GM23338 (cell line): ENCODE data around the gene PLK2. TPM values are rescaled to one million over a fixed set of nuclear protein-coding genes. Genes with fewer than 3 reads are reported as not detected.

Experiments used
- ATAC-seq: fragments of 200-7000 bp; cut with Tn5 transposase; 3 replicates; pipeline ENCODE4 v1.9.1; 2020
- DNase-seq: peaks from one replicate; pipeline ENCODE4 v3.0.0-alpha.2; 2015; ENCODE audit warnings: low spot score
- H2AFZ ChIP-seq: fragments of 200-600 bp; sonication (generic); 2 replicates; pipeline ENCODE4 v1.8.0; 2016; ENCODE audit warnings: antibody characterized with exemption, mild to moderate bottlenecking, moderate library complexity
- H3F3A ChIP-seq: fragments of 200-600 bp; sonication (generic); replicated peaks from 2 replicates; pipeline ENCODE4 v1.8.0; 2017; ENCODE audit warnings: antibody characterized with exemption, mixed run types, low read depth
- H3K27ac ChIP-seq: fragments of 200-600 bp; sonication (generic); 2 replicates; pipeline ENCODE4 v1.6.1; 2016; ENCODE audit warnings: low read depth
- H3K27me3 ChIP-seq: fragments of 200-600 bp; sonication (generic); 2 replicates; pipeline ENCODE4 v1.8.0; 2016; ENCODE audit warnings: mild to moderate bottlenecking, mixed run types, moderate library complexity; ENCODE audit not compliant: insufficient read depth
- H3K36me3 ChIP-seq: fragments of 200-600 bp; sonication (generic); 2 replicates; pipeline ENCODE4 v1.8.0; 2016; ENCODE audit warnings: mild to moderate bottlenecking; ENCODE audit not compliant: insufficient read depth
- H3K4me1 ChIP-seq: fragments of 200-600 bp; sonication (generic); 2 replicates; pipeline ENCODE4 v1.8.0; 2016; ENCODE audit warnings: mild to moderate bottlenecking, moderate library complexity; ENCODE audit not compliant: insufficient read depth
- H3K4me2 ChIP-seq: fragments of 200-600 bp; sonication (generic); 2 replicates; pipeline ENCODE4 v1.7.1; 2017; ENCODE audit warnings: mixed run types
- H3K4me3 ChIP-seq: fragments of 200-600 bp; sonication (generic); 2 replicates; pipeline ENCODE4 v1.6.1; 2016; ENCODE audit warnings: mixed run types
- H3K79me2 ChIP-seq: fragments of 200-600 bp; sonication (generic); replicated peaks from 2 replicates; pipeline ENCODE4 v1.8.0; 2017; ENCODE audit warnings: mild to moderate bottlenecking; ENCODE audit not compliant: insufficient read depth
- H3K9me2 ChIP-seq: fragments of 200-600 bp; sonication (generic); 2 replicates; pipeline ENCODE4 v1.8.0; 2017; ENCODE audit not compliant: insufficient read depth
- H4K20me1 ChIP-seq: fragments of 200-600 bp; sonication (generic); replicated peaks from 2 replicates; pipeline ENCODE4 v1.8.0; 2017; ENCODE audit warnings: mild to moderate bottlenecking; ENCODE audit not compliant: insufficient read depth
- H3K27ac Mint-ChIP-seq: 2 replicates; pipeline ENCODE4 v1.8.0; 2020; ENCODE audit warnings: inconsistent platforms, mild to moderate bottlenecking, moderate library complexity, mixed read lengths
- H3K27me3 Mint-ChIP-seq: 3 replicates; pipeline ENCODE4 v1.8.0; 2022; ENCODE audit warnings: low read depth, mild to moderate bottlenecking, moderate library complexity, mixed read lengths, inconsistent platforms; ENCODE audit not compliant: insufficient read depth, poor library complexity
- H3K36me3 Mint-ChIP-seq: 3 replicates; pipeline ENCODE4 v1.8.0; 2021; ENCODE audit warnings: low read depth, mild to moderate bottlenecking, inconsistent platforms, moderate library complexity, mixed read lengths
- H3K4me1 Mint-ChIP-seq: 3 replicates; pipeline ENCODE4 v1.8.0; 2020; ENCODE audit warnings: mild to moderate bottlenecking, inconsistent platforms, mixed read lengths
- H3K4me3 Mint-ChIP-seq: 3 replicates; pipeline ENCODE4 v1.8.0; 2021; ENCODE audit warnings: moderate library complexity, mild to moderate bottlenecking, inconsistent platforms, mixed read lengths
- H3K9me3 Mint-ChIP-seq: 3 replicates; pipeline ENCODE4 v1.8.0; 2020; ENCODE audit warnings: moderate library complexity, mild to moderate bottlenecking, inconsistent platforms, mixed read lengths
- CREB1 ChIP-seq: fragments of 250-450 bp; sonication (Bioruptor Pico); IDR thresholded peaks from 2 replicates; pipeline ENCODE4 v1.5.0; 2020; ENCODE audit warnings: low read depth, mild to moderate bottlenecking, moderate library complexity
- CTCF ChIP-seq, 2 experiments: fragments of 200-600 bp in 1 of 2; sonication (generic) in 1 of 2; conservative IDR thresholded peaks; 2 replicates each; pipeline versions ENCODE4 v1.5.1 to v1.6.1; 2016 to 2017; ENCODE audit warnings: antibody characterized with exemption in 2 of 2, low read depth in 2 of 2, mild to moderate bottlenecking in 2 of 2, moderate library complexity in 1 of 2
- ETS1 ChIP-seq: IDR thresholded peaks from 2 replicates; pipeline ENCODE4 v1.6.1; 2016; ENCODE audit warnings: antibody characterized with exemption
- EZH2 ChIP-seq: fragments of 200-600 bp; sonication (generic); IDR thresholded peaks from one replicate; pipeline ENCODE4 v1.8.0; 2017; ENCODE audit warnings: antibody characterized with exemption, mild to moderate bottlenecking, low read depth; ENCODE audit not compliant: unreplicated experiment
- EZH2phosphoT487 ChIP-seq: fragments of 200-600 bp; sonication (generic); IDR thresholded peaks from one replicate; pipeline ENCODE4 v1.8.1; 2018; ENCODE audit warnings: antibody characterized with exemption; ENCODE audit not compliant: unreplicated experiment
- JUNB ChIP-seq: IDR thresholded peaks from one replicate; pipeline ENCODE4 v1.6.1; 2016; ENCODE audit warnings: antibody characterized with exemption; ENCODE audit not compliant: unreplicated experiment
- NANOG ChIP-seq: IDR thresholded peaks from 2 replicates; pipeline ENCODE4 v1.6.1; 2016; ENCODE audit warnings: antibody characterized with exemption, borderline replicate concordance
- POLR2AphosphoS5 ChIP-seq: IDR thresholded peaks from 2 replicates; pipeline ENCODE4 v1.6.1; 2016; ENCODE audit warnings: antibody characterized with exemption, low read depth
- REST ChIP-seq: IDR thresholded peaks from one replicate; pipeline ENCODE4 v1.6.1; 2018; ENCODE audit warnings: antibody characterized with exemption; ENCODE audit not compliant: unreplicated experiment
- STAT1 ChIP-seq: IDR thresholded peaks from one replicate; pipeline ENCODE4 v1.6.1; 2016; ENCODE audit warnings: antibody characterized with exemption; ENCODE audit not compliant: unreplicated experiment
- ZNF114 ChIP-seq: fragments of 250-450 bp; sonication (Bioruptor Pico); IDR thresholded peaks from 2 replicates; pipeline ENCODE4 v1.5.0; 2020; ENCODE audit warnings: mild to moderate bottlenecking, moderate library complexity
- ZNF331 ChIP-seq: fragments of 250-450 bp; sonication (Bioruptor Pico); IDR thresholded peaks from 2 replicates; pipeline ENCODE4 v1.5.0; 2020; ENCODE audit warnings: low read depth, mild to moderate bottlenecking, moderate library complexity
- polyA plus RNA-seq: library from polyadenylated mRNA; unstranded; fragments of >200 nt; fragmentation: Nextera tagmentation; extraction: Ambion mirVana; gene quantifications from 2 replicates; pipeline ENCODE4 v1.2.1, GENCODE V29; 2016
- total RNA-seq: library from RNA; depleted of rRNA; stranded (reverse); fragments of >200 nt; shearing (Covaris generic); gene quantifications from 2 replicates; pipeline ENCODE4 v1.2.3, GENCODE V29; 2014
- TF ChIP-seq, protein P1 (sequence below): fragments of 250-450 bp; sonication (Bioruptor Pico); IDR thresholded peaks from 2 replicates; pipeline ENCODE4 v1.5.0; 2020; ENCODE audit warnings: mild to moderate bottlenecking, moderate library complexity

Gene PLK2
- total and polyA plus RNA-seq, 2 experiments from 2014 or later, result 13.5 to 30.0 TPM

DNA sequence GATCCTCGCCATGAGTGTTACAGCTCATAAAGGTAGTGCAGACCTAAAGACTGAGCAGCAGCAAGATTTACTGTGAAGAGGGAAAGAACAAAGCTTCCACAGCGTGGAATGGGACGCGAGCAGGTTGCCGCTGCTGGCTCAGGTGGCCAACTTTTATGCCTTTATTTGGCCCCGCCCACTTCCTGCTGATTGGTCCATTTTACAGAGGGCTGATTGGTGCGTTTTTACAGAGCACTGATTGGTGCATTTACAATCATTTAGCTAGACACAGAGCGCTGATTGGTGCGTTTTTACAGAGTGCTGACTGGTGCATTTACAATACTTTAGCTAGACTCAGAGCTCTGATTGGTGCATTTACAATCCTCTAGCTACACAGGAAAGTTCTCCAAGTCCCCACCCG is 13.9 kb downstream of the PLK2 start:
- Histone ChIP-seq H3K4me3 (no peak overlapping the region), H3K9me2 (0 out of 2 replicates have a peak, but pooled peaks cover 3% of the 10 kb centered on the region), H3K36me3 (no peaks in the 10 kb centered on the region), H3K4me1 (no peaks in the 10 kb centered on the region), H3K27me3 (no peaks in the 10 kb centered on the region), H3F3A (no peaks in the 10 kb centered on the region), H2AFZ (no peak overlapping the region; the same call in 1 of the 2 replicates), H3K27ac (no peak overlapping the region), H3K4me2 (no peak overlapping the region), H3K79me2 (no peaks in the 10 kb centered on the region), H4K20me1 (no peaks in the 10 kb centered on the region)
- no peak for DNase-seq
- H3K9me3 Mint-ChIP-seq, result peaks cover 10% of the 10 kb centered on the region; the same call in 2 of the 3 replicates
- no peak overlapping the region for H3K27ac Mint-ChIP-seq
- TF ChIP-seq, protein P1, sequence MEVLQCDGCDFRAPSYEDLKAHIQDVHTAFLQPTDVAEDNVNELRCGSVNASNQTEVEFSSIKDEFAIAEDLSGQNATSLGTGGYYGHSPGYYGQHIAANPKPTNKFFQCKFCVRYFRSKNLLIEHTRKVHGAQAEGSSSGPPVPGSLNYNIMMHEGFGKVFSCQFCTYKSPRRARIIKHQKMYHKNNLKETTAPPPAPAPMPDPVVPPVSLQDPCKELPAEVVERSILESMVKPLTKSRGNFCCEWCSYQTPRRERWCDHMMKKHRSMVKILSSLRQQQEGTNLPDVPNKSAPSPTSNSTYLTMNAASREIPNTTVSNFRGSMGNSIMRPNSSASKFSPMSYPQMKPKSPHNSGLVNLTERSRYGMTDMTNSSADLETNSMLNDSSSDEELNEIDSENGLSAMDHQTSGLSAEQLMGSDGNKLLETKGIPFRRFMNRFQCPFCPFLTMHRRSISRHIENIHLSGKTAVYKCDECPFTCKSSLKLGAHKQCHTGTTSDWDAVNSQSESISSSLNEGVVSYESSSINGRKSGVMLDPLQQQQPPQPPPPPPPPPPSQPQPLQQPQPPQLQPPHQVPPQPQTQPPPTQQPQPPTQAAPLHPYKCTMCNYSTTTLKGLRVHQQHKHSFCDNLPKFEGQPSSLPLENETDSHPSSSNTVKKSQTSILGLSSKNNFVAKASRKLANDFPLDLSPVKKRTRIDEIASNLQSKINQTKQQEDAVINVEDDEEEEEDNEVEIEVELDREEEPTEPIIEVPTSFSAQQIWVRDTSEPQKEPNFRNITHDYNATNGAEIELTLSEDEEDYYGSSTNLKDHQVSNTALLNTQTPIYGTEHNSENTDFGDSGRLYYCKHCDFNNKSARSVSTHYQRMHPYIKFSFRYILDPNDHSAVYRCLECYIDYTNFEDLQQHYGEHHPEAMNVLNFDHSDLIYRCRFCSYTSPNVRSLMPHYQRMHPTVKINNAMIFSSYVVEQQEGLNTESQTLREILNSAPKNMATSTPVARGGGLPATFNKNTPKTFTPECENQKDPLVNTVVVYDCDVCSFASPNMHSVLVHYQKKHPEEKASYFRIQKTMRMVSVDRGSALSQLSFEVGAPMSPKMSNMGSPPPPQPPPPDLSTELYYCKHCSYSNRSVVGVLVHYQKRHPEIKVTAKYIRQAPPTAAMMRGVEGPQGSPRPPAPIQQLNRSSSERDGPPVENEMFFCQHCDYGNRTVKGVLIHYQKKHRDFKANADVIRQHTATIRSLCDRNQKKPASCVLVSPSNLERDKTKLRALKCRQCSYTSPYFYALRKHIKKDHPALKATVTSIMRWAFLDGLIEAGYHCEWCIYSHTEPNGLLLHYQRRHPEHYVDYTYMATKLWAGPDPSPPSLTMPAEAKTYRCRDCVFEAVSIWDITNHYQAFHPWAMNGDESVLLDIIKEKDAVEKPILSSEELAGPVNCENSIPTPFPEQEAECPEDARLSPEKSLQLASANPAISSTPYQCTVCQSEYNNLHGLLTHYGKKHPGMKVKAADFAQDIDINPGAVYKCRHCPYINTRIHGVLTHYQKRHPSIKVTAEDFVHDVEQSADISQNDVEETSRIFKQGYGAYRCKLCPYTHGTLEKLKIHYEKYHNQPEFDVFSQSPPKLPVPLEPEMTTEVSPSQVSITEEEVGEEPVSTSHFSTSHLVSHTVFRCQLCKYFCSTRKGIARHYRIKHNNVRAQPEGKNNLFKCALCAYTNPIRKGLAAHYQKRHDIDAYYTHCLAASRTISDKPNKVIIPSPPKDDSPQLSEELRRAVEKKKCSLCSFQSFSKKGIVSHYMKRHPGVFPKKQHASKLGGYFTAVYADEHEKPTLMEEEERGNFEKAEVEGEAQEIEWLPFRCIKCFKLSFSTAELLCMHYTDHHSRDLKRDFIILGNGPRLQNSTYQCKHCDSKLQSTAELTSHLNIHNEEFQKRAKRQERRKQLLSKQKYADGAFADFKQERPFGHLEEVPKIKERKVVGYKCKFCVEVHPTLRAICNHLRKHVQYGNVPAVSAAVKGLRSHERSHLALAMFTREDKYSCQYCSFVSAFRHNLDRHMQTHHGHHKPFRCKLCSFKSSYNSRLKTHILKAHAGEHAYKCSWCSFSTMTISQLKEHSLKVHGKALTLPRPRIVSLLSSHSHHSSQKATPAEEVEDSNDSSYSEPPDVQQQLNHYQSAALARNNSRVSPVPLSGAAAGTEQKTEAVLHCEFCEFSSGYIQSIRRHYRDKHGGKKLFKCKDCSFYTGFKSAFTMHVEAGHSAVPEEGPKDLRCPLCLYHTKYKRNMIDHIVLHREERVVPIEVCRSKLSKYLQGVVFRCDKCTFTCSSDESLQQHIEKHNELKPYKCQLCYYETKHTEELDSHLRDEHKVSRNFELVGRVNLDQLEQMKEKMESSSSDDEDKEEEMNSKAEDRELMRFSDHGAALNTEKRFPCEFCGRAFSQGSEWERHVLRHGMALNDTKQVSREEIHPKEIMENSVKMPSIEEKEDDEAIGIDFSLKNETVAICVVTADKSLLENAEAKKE, result no peak
- no peak for TF ChIP-seq EZH2phosphoT487
- TF ChIP-seq NANOG, result no peak
- TF ChIP-seq REST, result no peak
- no peak for TF ChIP-seq STAT1
- no peak for TF ChIP-seq JUNB
- no peak for TF ChIP-seq ETS1
- no peak for TF ChIP-seq POLR2AphosphoS5
- no peak for TF ChIP-seq CTCF (conservative IDR thresholded peaks at IDR 0.05; ENCODE audit: low read depth in 2 of 2)
- TF ChIP-seq CREB1, result no peak
- TF ChIP-seq ZNF114 (CRISPR knock-in tag), result no peak
- no peak for TF ChIP-seq ZNF331
- no peak for TF ChIP-seq EZH2
- H3K4me1 Mint-ChIP-seq, result no peaks in the 10 kb centered on the region
- no peak overlapping the region for H3K4me3 Mint-ChIP-seq
- H3K36me3 Mint-ChIP-seq, result peaks cover 5% of the 10 kb centered on the region; the same call in 2 of the 3 replicates
- no peak for ATAC-seq
- H3K27me3 Mint-ChIP-seq, result no peaks in the 10 kb centered on the region
